ENCODE results near the gene SP3.

GRCh38 chr2:173858291-173858731 is 106.9 kb downstream of the SP3 start:
- TF ChIP-seq CTCF (IDR thresholded peaks at IDR 0.05): no peak
- no peak for TF ChIP-seq EZH2 (IDR thresholded peaks at IDR 0.05)
